ENCODE measurements around the gene SUGCT.

SUGCT gene

GRCh38 chr7:40701836-40702551, 567.2 kb downstream of the SUGCT start:
- no peak for DNase-seq

DNA sequence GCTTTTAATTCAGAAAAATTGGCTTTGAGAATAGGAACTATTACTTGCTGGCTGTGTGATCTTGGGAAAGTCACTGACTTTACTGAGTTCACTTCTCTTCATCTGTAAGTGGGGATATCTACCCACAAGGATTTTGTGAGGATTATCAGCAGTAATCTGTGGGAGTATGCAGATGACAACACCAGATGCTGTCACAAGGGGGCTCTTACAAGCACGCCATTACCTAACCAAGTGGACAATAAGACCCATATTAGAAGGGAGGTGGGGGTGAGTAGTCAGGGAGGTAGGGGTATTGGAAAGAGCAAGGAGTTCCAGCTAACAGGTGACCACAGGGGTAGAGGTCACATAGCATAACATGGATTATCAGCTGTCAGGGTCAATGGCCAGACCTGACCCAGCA, 569.4 kb downstream of the SUGCT start:
- DNase-seq = no peak

- no peak for DNase-seq
Observed at GRCh38 chr7:40706829-40707228, 572.0 kb downstream of the SUGCT start.

DNA sequence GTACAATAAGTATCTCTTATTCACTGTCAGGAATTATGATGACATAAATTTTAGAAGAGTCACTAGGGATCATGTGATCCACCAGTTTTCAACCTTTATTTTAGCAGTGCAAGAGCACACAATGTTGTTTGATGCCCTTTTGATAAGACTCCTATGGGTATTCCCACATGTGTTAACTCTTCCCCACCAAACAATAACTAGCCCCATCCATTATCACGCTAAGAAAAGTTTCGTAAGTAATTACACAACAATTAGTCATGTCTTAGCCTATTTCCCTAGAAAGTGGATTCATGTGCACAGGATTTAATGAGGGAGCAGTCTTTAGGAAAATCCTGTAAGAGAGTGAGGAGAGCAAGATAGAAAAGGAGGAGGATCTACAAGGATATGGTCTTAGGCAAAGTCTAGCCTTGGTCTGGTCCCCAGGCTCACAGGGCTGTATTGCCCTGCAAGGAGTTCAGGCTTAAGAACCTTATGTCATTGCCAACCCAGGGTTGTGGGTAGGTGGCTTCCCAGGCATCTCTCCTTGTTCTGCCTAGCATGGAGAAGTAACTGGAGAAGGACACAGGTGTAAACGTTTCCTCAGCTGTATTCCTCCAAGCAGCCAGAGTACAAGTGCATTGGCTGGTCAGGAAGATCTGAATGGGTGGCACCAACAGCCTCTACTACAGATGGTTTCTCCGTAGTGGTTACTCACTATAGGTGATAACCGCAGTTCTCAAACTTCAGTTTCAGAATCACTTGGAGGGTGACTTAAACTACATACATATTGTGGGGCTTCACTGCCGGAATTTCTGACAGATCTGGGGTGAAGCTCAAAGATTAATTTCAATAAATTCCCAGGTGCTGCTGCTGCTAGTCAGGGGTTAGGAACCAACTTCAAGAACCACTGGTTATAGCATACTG, 574.5 kb downstream of the SUGCT start:
- DNase-seq = no peak

DNA sequence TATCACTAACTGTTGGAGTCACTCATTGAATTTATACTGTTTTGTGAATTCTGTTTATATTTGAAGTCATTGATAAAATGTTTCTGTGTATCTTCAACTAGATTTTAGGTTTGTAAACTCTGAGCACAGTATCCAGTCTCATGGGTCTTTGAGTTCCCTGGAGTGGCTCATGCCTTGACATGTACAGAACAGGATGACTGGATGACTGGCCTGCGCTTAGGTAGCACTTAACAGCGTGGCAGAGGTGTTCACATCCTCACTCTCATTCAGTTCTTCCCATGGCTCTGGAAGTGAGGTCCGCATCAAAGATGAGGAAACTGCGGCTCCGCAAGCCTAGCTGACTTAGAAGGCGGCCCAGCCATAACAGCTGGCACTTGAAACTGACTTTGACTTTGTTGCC, 576.9 kb downstream of the SUGCT start:
- no peak for DNase-seq

GRCh38 chr7:40714363-40715052, 579.7 kb downstream of the SUGCT start:
- no peak for DNase-seq

DNA sequence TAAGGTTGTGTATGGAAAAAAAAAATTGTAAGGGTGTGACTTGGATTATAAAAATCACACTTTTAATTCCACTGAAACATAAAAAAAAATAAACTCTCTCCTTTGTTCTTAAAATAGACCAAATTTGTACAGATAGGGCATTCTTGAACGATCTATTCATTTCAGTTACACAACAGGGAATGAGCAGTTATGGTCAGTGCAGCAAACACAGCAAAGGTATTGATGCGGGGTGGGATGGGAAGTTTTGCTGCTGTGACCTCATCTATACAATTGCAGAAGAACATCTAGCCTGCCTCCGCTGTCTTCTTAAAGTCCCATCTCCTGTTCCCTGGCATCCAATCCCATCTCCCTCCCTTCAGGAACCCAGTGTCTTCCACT, 580.2 kb downstream of the SUGCT start:
- DNase-seq = no peak

- no peak for DNase-seq
Observed at GRCh38 chr7:40716052-40716451, 581.2 kb downstream of the SUGCT start.

GRCh38 chr7:40717242-40717641, 582.4 kb downstream of the SUGCT start:
- peak; percentile 93 for DNase-seq

DNA sequence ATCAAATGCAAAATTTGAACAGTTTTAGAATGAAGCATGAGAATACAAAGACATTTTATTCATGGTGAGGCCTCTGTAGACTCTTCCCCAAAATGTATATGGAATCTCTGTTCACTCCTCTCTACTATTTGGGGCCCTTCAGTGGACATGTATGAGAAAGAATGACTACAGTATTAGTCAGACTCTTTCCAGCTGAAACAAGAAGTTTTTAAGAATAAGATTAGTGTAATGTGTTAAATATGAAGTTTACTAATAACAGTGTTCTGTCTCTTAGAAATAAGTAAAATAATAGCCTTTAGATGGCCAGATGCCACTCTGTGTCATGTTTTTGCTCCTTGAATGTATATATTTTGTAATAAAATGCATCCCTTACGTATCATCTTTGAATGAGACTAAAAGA, 585.6 kb downstream of the SUGCT start:
- no peak for DNase-seq

- no peak for DNase-seq
Observed at GRCh38 chr7:40721342-40721949, 586.6 kb downstream of the SUGCT start.

GRCh38 chr7:40722242-40722641, 587.4 kb downstream of the SUGCT start:
- no peak for DNase-seq

GRCh38 chr7:40723829-40724228, 589.0 kb downstream of the SUGCT start:
- DNase-seq = no peak

DNA sequence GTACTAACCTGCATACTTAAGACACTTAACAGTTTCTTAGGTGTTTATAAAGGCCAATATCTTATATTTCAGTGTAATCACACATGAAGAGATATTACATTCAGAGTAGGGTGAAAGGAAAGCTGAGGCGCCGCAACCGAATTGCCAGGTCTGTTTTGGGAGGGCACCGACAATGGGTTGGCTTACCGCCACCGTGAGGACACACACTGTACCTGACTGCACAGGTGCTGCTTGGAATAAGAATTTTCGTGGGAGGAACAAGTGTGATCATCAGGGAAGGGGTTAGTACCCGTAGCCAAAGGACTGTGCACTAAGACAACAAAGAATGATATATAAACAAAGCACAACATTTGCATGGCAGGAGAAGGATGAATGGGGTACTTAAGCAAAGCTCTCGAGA, 591.8 kb downstream of the SUGCT start:
- no peak for DNase-seq

DNA sequence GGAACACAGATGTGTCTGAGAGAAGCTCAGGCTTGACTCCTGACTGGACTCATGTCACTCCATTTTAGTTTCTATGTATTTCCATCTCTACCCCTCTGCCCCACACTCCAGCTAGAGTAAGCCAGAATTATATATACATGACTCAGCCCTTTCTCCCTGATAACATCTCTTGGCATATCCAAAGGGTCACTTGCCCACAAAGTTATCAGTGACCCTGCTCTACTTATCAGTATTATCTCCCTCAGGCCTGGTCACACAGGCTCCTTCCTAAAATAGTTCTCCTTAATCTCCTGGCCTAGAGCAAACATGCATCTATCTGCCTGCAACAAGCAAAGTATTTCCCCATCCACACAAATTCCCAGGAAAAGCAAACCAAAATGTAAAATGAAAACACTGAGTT, 598.3 kb downstream of the SUGCT start:
- no peak for DNase-seq

DNA sequence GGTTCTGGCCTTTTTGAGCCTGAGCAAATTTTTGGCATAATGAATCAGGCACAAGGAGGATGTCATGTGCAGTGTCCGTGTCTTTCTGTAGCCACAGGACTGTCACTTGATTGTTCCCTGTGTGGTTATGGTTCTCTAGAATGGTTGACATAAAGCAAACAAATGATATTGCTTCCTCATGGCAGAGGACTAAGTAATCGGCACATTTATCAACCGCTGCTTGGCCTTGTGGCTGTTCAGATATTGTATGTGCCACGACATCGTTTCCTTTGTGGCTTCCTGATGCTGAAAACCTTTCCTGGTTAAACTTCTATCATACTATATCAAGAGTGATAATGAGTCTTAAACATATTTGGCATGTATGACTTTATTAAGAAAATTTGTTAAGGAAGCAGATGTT, 598.8 kb downstream of the SUGCT start:
- DNase-seq = no peak

- no peak for DNase-seq
Observed at GRCh38 chr7:40739257-40739656, 604.5 kb downstream of the SUGCT start.

DNA sequence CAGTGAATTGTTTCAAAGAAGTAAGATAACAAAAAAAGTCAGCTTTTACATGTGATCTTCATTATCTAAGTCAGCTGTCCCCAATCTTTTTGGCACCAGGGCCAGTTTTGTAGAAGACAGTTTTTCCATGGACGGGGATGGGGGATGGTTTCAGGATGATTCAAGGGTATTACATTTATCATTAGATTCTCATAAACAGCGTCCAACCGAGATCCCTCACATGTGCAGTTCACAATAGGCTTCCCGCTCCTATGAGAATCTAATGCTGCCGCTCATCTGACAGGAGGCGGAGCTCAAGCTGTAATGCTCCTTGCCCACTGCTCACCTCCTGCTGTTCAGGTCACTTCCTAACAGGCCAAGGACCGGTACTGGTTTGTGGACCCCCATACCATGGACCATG, 607.5 kb downstream of the SUGCT start:
- no peak for DNase-seq

- DNase-seq = no peak
Observed at GRCh38 chr7:40746841-40747556, 612.2 kb downstream of the SUGCT start.

DNA sequence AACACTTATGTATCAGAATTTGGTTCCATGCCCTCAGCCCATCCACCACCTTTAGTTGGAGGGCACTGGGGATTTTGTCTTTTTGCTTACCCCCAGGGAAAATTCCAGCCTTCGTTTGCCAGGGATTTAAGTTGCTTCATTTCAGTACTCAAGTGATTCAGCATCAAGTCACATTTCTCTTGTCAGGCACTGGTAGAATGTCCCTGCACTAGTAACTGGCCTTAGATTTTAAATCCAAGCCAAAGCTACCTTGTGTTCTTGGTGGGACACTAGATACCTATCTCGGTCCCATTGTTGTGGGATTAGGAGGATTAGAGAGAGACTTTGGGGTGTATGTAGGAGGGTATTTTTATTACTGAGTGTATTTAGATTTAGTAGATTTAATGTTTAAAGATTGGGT, 613.1 kb downstream of the SUGCT start:
- DNase-seq = no peak

DNA sequence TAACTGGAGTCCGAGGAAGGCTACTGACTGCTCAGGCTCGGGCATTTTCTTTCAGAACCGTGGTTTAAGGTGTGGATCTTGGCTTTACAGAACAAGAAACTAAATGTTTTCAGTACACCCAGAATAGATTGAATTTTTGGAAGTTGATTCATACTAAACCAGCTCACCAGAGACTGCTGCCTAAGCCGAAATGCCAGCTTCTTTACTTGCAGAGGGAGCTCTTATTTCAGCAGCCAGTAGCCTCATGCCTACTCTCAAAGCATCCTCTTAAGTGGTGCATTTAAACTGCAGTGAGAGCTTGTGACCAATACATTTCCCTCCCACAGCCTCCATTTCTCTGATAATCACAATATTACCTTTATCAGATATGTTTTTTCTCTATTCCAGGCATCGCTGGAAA, 615.1 kb downstream of the SUGCT start:
- DNase-seq = no peak

- no peak for DNase-seq
Observed at GRCh38 chr7:40753455-40753854, 618.6 kb downstream of the SUGCT start.

DNA sequence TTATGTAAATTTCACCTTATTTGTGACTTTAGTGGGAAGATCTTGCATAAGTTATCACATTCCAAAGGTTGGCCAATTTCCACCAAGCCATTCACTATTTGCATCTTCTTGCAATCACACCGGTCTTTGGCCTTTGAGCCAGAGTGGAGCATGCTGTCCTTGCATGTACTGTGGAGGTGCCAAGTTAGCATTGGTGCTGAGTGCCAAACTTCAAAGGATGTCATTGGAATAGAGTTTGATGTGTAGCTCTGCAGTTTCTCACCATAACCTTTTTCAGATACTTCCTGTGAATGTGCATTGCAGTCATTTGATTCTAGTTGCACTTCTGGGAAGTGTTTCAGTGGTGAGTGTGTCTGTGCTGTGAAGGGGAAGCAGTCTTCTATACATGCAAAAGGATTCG, 620.6 kb downstream of the SUGCT start:
- DNase-seq = no peak
